Lung (tissue), 12 donors: ENCODE measurements around the gene ARHGEF38. TPM values are rescaled to one million over a fixed set of nuclear protein-coding genes. Genes with fewer than 3 reads are reported as not detected.

Experiments used
- ATAC-seq: fragments of 200-7000 bp; cut with Tn5 transposase; one replicate; pipeline ENCODE4 v1.9.1; 2020; ENCODE audit warnings: moderate number of reproducible peaks; ENCODE audit not compliant: insufficient read depth, low FRiP score
- DNase-seq, 3 donors: peaks; one replicate each; pipeline ENCODE4 v3.0.0-alpha.2; 2013 to 2017
- H3K27ac ChIP-seq, 2 donors: one replicate each; pipeline ENCODE4 v1.5.1; 2013; ENCODE audit warnings: mild to moderate bottlenecking in 2 of 2, moderate library complexity in 2 of 2, control low read depth in 1 of 2, inconsistent platforms in 1 of 2, low read depth in 1 of 2, low read length in 1 of 2
- H3K27me3 ChIP-seq, 3 donors: one replicate each; pipeline ENCODE4 v1.5.1; 2013; ENCODE audit warnings: low read length in 2 of 3; ENCODE audit not compliant: control insufficient read depth in 3 of 3, insufficient read depth in 3 of 3
- H3K36me3 ChIP-seq, 4 donors: one replicate each; pipeline ENCODE4 v1.5.1; 2013; ENCODE audit warnings: low read length in 4 of 4, mild to moderate bottlenecking in 1 of 4, moderate library complexity in 1 of 4; ENCODE audit not compliant: control insufficient read depth in 4 of 4, insufficient read depth in 4 of 4
- H3K4me1 ChIP-seq, 5 donors: one replicate each; pipeline ENCODE4 v1.5.1; 2013; ENCODE audit warnings: low read length in 5 of 5, mild to moderate bottlenecking in 2 of 5, moderate library complexity in 1 of 5; ENCODE audit not compliant: control insufficient read depth in 5 of 5, insufficient read depth in 5 of 5
- H3K4me3 ChIP-seq: one replicate; pipeline ENCODE4 v1.5.1; 2013; ENCODE audit warnings: mild to moderate bottlenecking, control low read depth, moderate library complexity
- H3K9ac ChIP-seq, 2 donors: one replicate each; pipeline ENCODE4 v1.5.1; 2013; ENCODE audit warnings: low read length in 2 of 2, control low read depth in 1 of 2; ENCODE audit not compliant: insufficient read depth in 1 of 2
- H3K9me3 ChIP-seq, 4 donors: one replicate each; pipeline ENCODE4 v1.5.1; 2013; ENCODE audit warnings: low read length in 3 of 4, mild to moderate bottlenecking in 1 of 4, moderate library complexity in 1 of 4; ENCODE audit not compliant: control insufficient read depth in 4 of 4, insufficient read depth in 3 of 4
- WGBS, 2 donors: extraction: QIAGEN DNeasy Blood & Tissue Kit; methylation state at CpG; one replicate each; pipeline ENCODE4 v1.1.7; 2013; 5-methylcytosine and 5-hydroxymethylcytosine counted together
- polyA plus RNA-seq, 2 donors: library from polyadenylated mRNA; stranded (reverse); fragments of 200-250 nt; gene quantifications; one replicate each; pipeline ENCODE4 v1.2.1, GENCODE V29; 2013
- total RNA-seq, 2 donors: library from RNA; depleted of rRNA in 1 of 2; stranded (reverse); fragments of >200 nt in 1 of 2; gene quantifications; one replicate each; pipeline ENCODE4 v1.2.1, GENCODE V29; 2014 to 2021
- TF ChIP-seq, protein P1 (sequence below): IDR thresholded peaks from 2 replicates; pipeline ENCODE4 v1.5.1; 2012; ENCODE audit warnings: mild to moderate bottlenecking; ENCODE audit errors: control extremely low read depth, extremely low read depth
- donor health status: control.
- donor health status: control.
- donor health status: Bipolar disorder and iron deficiency.
- donor health status: healthy.
- donor health status: DM: yes; HTN: yes; CAD: no.

The ARHGEF38 gene
- total and polyA plus RNA-seq, 4 donors = 2.0 to 55.0 (median 14.8) TPM

DNA sequence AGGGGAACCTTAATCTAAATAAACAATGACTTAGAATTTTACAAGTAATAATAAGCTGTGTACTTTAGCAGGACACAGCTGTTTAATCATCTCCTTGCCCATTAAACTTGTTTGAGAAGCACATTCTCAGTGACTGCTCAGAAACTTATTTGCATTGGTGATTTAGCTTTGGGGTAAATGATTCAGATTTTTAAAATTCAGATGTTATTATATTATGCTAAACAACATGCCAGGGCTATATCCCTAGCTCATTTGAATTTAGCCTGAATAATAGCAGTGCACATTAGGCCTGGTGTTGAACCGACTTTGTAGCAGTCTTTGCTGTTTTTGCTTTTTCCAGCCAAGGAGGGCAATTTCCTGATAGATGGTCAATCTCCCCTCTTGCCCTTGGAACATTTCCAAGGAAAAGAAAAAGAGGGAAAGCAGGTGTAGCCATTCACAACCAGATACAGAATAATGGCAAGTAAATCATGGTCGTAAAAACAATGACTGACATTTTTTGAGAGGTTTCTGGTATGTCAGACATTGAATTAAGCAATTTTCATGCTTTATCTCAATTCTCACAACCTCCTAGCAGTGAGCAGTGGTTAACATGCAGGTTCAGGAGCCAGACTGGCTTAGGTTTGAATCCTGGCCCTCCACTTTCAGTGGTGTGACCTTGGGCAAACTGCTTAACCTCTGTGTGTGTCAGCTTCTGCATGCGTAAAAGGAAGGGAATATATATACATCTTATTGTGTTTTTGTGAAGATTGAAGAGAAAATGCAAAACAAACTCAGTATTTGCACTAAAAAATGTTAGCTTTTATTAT is 16.8 kb downstream of the ARHGEF38 start:
- WGBS, 2 donors = 76 to 81% methylated on average over 3 of the region's 3 CpGs
- DNase-seq = no peak

DNA sequence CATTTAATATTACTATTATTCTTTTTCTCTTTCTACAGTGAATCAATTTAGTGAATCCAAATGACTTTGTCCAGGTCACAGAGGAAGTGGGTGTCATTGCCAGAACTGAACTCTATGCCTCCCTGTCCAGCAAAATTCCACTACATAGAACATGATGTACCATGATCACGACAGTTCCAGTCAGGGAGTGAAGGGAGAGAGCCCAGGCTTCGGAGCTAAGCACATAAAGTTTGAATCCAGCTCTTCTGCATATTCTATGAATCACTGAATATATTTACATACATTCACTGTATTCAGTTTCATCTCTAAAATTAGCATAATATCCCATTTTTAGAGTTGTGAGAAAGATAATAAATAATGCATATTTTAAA is 17.4 kb downstream of the ARHGEF38 start:
- Histone ChIP-seq H3K9ac (no peak overlapping the region), H3K9me3 (no peaks in the 10 kb centered on the region), H3K4me3 (no peak overlapping the region), H3K4me1 (no peaks in the 10 kb centered on the region), H3K27me3 (no peaks in the 10 kb centered on the region), H3K27ac (no peak overlapping the region), H3K36me3 (no peaks in the 10 kb centered on the region)
- WGBS, 2 donors = 75 to 97% methylated on average over 2 of the region's 2 CpGs
- TF ChIP-seq, protein P1, sequence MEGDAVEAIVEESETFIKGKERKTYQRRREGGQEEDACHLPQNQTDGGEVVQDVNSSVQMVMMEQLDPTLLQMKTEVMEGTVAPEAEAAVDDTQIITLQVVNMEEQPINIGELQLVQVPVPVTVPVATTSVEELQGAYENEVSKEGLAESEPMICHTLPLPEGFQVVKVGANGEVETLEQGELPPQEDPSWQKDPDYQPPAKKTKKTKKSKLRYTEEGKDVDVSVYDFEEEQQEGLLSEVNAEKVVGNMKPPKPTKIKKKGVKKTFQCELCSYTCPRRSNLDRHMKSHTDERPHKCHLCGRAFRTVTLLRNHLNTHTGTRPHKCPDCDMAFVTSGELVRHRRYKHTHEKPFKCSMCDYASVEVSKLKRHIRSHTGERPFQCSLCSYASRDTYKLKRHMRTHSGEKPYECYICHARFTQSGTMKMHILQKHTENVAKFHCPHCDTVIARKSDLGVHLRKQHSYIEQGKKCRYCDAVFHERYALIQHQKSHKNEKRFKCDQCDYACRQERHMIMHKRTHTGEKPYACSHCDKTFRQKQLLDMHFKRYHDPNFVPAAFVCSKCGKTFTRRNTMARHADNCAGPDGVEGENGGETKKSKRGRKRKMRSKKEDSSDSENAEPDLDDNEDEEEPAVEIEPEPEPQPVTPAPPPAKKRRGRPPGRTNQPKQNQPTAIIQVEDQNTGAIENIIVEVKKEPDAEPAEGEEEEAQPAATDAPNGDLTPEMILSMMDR = no peak
- DNase-seq (no peak), ATAC-seq (no peak)

More for the DNA sequence above, 16.8 kb downstream of the ARHGEF38 start:
- Histone ChIP-seq H3K36me3 (no peaks in the 10 kb centered on the region), H3K9me3 (no peaks in the 10 kb centered on the region), H3K4me3 (no peak overlapping the region), H3K9ac (no peak overlapping the region), H3K27me3 (no peaks in the 10 kb centered on the region), H3K27ac (no peak overlapping the region), H3K4me1 (no peaks in the 10 kb centered on the region)
- ATAC-seq = no peak
- TF ChIP-seq, protein P1 = no peak

- TF ChIP-seq, protein P1 = no peak
- Histone ChIP-seq H3K27me3 (no peaks in the 10 kb centered on the region), H3K4me1 (no peaks in the 10 kb centered on the region), H3K9me3 (no peaks in the 10 kb centered on the region), H3K36me3 (no peaks in the 10 kb centered on the region), H3K27ac (no peak overlapping the region), H3K4me3 (no peak overlapping the region), H3K9ac (no peak overlapping the region)
- DNase-seq = no peak
- whole genome bisulfite sequencing, 2 donors = 72 to 83% methylated on average over 3 of the region's 3 CpGs
- ATAC-seq = no peak
Measured at GRCh38 chr4:105572296-105572695, 19.9 kb downstream of the ARHGEF38 start.
